Midbrain (tissue), 1 donor: Measurements from ENCODE around the gene MAST4.
"Not testable (repeated sequence)": the region's sequence is repeated elsewhere in the genome, so short reads cannot be mapped to it uniquely, and the experiment has no call there.

Source experiments
- DNase-seq: peaks from one replicate; lab custom pipeline; 2025; lab: John Stamatoyannopoulos, UW

The MAST4 gene

DNA sequence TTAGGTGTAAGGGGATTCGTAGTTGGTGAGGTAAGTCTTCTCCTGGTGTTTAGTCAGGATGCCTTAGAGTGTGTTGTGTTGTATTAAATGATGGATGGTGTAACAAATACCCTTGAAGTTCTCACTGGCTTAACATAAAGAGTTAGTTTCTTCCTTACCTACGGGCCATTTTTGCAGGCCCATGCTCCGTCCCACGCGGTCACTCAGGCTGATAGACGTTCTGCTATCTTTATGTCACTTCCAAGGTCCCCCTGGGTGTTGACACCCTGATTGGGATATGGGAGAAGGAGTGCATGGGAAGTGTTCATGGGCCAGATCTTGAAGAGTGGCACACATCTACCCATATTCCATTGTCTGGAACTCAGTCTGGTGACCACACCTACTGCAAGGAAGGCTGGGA lies 214.0 kb downstream of the MAST4 start:
- no peak for DNase-seq

DNA sequence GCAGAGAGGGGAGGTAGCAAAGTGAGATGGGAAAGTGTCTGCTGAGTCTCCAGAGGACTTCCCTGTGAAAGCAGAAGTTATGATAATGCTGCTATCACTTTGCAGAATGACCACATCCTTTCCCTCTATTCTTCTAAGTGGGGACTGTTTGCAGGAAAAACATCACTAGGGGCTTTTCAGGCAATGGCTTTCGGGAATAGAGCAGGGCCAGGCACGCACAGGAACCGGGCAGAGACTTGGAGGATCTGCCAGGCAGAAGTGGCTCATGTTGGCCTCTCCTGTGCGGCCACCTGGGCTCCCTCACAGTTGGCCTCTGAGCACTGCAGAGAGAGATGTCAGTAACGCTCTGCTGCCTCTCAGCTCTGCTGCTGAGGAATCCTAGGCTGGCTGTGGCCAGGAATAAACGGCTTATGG lies 214.7 kb downstream of the MAST4 start:
- DNase-seq = no peak

DNA sequence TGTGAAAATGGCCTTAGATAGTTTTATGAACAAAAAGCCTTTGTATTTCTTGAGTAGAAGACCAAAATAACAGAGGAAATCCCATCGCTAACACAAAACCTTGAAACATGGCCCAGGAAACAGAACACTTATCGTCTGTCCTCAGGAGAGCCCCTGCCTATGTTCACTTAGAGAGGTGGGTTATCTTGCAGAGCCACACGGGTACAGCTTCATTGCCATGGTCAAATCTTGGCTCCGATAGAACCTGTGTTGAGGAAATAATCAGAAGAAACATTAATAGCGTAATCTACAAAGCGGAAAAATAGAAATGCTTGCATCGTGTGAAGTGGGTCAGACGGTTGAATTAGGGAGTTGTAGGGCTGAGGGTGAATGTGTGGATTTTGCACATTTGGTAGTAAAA lies 216.1 kb downstream of the MAST4 start:
- DNase-seq = no peak

DNA sequence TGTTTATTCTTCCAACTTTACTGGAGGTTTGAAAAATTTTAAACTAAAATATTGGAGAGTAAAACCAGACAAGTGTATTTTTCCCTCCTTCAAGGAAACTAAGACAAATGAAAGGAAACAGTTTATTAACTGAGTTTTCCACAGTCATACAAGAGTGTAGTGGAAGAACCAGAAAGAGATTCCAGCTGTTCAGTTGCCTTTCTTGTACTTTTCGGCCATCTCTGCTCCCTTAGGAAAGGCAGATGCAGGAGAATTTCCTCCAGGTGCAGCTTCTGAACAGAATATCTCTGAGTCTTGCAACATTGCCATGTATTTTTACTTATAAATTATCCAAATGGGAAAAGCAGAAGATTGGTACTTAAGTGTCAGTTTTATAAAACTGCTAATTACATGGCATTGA lies 217.1 kb downstream of the MAST4 start:
- no peak for DNase-seq

DNA sequence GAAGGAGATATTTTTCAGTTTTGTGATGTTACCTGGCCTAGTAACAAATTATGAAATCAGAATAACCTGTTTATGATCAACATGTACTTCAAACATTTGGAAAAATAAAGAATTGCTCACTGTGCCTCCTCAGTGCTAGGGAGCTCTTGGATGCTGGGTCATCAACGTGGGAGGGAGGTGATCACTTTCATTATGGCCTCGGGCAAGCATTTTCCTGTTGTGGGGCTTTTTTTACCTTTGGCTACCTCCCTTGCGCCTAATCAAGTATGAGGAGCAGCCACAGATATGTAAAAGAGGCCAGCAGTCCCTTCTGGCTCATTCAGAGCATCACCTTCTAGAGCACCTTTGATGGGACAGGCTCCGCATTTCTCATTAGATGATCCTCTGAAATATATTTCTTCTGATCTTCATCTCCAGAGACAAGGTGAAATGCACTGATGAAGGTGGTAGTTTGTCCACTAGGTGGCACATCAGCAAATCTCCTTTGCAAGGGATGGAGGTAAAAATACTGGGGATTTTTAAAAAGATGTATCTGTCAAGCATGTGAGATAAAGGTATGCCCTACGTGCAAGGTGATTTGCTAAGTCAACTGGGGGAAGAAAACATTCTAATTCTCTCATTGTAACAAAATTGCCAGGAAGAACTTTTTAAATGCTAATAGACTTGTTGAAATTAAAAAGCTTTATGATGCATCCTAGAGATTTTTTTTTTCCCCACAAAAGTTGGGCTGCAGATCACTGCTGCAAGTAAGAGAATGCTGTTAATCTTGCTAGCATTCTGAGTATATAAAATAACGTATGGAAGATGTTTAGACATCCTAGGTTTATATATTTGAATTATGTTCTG lies 218.2 kb downstream of the MAST4 start:
- DNase-seq = peak; percentile 23

DNA sequence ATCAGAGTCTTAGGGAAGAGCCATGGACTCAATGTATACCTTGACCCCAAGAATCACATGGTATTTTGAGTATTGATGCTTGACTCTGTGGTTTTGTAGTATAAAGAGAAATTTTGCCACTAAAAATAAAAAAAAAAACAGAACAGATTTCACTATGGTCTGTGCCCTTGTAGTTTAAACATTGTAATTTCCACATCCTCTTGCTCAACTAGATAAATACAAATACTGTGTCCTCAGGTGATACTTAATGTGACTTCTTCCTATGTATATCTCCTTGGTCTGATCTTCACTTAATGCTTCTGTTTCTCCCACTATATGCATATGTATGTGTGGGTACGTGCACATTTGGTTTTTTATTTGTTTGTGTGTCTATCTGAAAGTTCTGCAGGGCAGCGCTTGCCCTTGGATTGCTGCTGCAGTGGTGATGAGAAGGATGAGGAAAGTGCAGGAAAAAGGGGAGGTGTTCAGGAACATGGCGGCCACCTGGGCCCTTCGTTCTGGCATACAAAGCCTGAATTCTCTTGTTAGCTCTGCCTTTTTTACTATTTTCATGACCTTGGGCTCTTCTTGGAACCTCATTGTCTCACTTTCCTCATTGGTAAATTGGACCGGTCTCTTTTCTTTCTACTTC lies 222.2 kb downstream of the MAST4 start:
- DNase-seq = no peak

DNA sequence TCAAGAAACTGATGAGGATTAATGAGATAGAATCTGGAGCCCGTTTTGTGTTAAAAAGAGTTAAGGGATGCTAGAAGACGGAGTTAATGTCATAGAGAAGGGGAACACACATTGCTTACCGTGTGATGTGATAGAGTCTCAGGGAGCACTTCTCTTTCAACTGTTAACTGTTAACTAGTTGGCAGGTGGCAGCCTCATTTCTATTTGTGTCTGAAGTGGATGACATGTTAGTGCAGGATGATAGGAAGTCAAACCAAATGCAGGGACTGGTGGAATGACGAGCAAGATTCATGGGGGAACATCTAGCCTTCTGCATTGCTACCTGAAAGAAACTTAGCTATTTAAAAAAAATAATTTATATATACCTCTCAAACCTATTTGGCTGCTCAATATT lies 222.7 kb downstream of the MAST4 start:
- no peak for DNase-seq

DNA sequence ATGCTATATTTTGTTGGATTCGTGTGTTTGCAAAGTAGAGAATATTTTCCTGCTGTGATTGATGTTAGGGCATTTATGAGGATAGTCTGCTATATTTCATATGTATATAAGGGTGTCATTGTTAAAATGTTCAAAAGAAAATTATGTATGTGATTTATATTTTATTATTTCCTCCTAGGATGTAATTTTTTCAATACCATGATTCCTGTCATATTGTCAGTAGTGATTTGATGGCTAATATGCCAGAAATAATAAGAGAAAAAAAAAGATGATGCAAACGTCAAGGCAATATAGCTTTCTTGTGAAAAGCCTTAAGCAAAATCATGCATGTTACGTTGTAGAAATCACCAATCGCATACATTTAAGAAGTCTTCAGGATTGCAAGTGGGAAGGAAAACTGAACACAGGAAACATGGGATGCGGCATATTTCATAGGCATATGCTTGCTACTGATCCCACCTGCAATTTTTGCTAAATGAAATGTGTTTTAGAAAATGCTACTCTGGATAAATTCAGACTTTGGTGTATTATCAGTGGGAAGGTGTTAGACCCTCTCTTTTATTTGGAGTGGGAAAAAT lies 224.5 kb downstream of the MAST4 start:
- DNase-seq = no peak

DNA sequence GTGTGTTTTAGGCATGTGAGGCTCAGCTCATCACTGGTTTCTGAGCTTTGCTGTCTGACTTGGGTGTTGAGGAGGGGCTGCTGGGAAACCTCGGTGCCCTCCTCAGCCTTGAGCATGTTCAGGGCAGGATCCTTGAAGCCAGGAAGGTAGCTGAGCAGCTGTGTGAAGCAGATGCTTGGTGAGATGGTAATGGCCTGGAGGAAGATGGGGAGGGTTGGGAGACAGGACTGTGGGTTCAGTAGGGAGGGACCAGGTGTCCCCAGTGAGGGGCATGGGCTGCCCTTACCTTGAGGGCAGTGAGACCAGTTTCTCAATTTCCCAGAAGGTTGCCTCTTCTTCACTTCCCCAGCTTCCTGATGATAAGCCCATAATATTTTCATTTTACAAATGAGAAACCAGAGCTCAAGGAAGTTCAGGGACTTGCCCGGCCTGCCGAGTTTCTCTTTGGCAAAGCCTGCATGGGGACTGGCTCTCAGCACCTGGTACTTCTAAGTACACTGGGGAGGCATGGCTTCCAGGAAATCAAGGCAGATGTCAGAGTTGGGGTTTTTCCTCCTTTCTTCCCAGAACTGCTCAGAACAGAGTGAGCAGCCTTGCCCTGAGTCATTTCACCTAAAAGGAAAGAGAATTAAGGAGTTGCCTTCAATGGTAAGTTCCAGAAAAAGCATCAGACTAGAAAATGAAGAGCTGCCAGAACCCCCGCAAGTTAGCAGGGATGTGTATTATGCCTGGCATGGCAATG lies 225.7 kb downstream of the MAST4 start:
- DNase-seq = no peak

DNA sequence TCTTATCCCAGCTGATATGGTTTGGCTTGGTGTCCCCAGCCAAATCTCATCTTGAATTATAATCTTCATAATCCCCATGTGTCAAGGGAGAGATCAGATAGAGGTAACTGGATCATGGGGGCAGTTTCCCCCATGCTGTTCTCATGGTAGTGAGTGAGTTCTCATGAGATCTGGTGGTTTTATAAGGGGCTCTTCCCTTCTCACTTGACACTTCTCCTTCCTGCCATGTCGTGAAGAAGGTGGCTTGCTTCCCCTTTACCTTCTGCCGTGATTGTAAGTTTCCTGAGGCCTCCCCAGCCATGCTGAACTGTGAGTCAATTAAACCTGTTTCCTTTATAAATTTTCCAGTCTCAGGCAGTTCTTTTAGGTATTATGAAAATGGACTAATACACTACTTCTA lies 226.7 kb downstream of the MAST4 start:
- DNase-seq = not testable (repeated sequence)

DNA sequence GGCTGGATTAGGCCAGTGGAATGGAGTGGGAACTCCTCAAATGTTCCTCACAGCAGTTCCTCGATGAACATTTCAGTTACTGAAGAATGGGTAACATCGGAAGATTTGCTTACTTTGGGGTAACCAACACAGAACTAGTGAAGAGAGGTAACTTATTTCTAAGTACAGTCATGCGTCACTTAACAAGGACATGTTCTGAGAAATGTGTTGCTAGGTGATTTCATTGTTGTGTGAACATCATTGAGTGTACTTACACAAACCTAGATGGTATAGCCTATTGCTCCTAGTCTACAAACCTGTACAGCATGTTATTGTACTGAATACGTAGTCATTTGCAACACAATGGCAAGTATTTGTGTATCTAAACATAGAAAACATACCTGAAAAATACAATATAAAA lies 228.3 kb downstream of the MAST4 start:
- DNase-seq = no peak

DNA sequence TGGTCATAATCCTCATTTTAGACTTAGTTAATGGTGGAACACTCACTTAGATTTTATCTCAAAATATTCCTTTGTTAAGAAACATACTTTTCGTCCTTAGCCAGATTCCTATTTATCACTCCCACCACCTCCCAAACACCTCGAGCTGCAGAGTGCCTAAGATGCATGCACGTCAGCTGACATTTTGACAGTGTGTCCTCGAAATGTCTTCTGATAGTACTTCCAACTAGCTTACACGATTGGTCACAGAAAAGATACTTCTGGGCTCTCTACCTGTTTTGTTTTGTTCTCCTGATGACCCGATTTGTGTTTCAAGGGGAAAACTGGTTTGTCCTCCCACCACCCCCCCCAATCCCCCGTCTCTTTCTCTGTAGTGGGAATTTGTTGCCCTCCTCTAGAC lies 230.1 kb downstream of the MAST4 start:
- no peak for DNase-seq

DNA sequence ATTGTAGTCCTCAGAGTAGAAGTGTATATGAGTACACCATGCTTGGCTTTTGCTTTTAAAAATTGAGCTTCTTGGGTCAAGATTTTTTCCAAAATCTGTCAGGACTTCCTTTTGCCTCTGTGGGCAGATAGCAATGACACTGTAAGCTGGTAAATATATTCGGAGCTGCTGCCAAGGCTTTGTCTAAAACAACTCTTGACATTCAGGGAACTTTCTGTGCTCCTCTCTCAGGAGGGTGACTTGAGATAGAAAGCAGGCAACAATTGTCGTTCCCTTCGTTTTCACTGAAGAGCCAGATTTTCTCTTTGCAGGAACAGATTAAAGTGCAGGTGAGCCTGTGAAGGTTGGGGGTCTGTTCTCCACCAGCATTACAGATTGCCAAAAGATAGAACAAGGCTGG lies 230.5 kb downstream of the MAST4 start:
- no peak for DNase-seq

DNA sequence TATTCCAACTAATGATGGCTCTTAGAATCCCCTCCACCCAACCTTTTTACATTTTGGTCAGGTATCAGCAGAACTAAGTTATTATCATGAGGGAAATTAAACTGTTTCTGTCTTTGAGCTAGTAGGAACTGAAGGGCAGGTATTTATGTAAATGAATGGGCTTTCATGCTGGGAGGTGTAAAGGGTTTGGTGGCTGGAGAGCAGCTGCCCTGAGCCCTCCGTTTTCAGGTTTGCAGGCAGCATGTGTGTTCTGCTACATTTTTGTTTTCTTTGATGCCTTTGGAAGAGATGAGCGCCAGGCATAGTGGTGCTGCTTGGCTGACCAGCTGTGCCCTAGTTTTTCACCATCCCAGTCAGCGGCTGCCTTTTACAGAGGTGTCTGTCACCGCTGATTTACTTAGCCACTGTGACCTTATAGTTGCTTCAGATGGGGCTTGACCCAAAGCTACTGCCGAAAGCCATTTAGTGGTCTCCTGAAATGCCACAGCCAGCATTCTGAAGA lies 231.9 kb downstream of the MAST4 start:
- no peak for DNase-seq

DNA sequence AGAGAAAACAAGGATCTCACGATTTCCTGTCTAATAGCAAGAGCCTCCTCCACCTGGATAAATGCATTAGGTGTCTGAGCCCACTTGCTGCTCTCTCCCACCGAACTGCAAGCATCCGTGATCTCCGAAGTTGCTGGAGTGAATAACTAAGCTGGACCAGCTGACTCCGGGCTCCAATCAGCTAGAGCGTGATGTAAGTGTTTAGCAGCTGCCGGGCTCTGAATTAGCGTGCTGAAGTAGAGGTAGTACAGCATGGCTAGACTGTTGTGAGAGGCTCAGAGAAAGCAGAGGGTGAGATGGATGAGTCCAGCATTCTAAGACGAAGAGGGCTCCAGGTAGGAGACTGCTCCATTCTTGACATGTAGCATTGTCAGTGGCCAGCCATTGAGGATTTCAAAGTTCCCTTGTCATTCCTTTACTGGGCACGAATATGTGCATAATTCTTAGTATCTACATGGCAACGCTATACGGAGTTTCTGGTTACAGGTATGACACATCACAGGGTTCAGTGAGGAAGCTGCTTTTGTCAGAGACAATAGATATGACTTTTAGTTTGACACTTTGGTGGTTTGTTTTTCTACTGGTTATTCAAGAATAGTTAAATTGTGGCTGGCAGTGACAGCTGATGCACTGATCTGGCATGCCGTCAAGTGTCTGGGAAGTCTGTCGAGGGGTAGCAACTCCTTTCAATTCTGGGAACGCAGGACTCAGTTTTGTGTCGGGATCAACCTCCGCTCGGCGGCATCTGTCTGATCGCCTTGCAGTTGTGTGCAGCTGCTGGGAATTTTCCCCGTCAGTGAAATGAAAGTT lies 232.6 kb downstream of the MAST4 start:
- DNase-seq = peak; percentile 77

DNA sequence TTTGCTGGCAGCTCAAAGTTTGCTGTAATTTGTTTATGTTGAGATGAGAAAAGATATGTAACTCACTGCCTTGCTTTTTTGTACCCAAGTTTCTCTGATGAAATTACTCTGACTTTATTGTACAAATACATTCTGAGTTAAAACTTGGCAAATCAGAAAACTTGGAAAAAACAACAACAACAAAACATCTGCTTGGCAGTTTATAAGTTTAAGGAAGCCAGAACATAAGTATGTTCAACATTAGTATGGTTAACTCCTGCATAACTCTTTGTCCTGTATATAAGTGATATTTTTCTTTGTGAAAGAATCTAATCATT lies 233.1 kb downstream of the MAST4 start:
- no peak for DNase-seq

DNA sequence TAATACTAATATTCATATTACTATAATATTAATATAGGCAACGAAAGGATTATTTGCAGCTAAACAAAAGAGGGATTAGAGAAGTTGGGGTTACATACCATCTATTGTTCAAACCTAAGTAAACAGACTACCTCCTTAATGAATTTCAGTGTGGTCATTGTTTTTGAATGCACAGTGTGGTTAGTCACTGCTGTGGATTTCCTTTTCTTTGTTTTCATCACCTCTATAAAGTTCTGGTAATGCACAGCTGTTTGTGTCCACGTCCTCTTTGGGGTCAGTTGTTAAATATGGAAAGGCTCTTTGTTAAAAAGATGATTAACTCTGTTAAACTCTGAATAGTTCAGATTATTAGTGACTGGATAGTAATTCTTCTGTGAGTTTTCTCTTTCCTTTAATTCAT lies 233.6 kb downstream of the MAST4 start:
- DNase-seq = no peak

DNA sequence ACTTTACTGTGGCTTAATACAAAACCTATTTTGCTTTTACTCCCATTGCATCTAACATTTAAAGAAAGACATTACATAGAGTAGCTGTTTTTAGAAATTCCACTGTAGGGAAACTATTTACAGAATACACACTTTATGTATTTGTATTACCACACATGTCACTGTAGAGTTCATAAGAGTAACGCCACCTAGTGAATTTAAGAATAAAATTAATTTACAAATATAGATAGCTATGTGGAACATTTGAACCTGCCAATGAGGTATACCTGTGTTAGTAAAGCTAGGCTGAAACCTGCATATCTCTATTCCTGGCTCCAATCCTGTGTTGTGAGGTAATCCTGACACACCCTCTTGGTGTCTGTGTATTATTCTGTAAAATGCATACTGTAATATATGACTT lies 234.4 kb downstream of the MAST4 start:
- peak; percentile 11 for DNase-seq

DNA sequence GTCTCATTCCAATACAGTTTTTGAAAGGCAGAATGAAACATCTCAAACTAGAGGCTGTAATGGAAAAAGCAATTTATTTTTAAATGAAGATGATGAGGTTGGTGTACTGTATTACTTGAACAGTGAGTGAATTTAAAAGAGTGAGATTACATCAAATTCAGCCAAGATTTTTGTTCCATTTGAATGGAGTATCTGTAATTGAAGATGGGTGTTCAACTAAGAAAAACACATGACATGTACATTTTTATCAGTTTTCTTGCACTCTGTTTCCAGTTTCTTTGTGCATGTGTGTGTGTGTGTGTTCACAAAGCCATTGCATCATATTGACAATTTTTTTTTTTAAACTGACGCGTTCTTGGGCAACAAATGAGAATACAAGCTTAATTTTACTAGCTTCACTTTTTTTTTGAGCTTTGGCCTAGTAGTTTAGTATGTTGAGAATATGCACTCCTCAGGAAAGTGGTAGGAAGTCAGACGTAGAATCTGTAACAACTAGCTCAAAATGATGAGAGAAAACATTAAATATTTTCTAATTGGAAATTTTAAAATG lies 243.5 kb downstream of the MAST4 start:
- no peak for DNase-seq

DNA sequence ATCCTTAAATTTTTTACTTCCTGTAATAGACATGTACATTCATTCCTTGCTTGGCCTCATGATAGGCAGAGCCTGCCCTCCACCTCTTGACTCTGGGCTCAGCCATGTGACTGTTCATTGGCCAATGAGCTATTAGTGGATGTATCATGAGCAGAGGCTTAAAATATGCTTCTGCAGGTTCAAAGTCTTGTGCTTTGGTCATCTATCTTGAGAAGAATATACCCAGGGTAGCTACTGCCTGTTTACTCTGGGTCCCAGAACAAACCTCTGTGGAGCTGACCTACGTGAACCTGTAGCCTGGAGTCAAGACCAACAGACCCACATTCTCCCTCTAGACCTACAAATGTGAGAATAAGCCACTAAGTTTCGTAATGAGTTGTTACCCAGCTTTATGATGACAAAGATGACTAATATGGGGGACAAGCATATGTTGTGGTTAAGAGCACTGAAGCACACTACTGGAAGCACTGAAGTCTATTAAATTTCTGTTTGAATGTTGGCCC lies 244.4 kb downstream of the MAST4 start:
- no peak for DNase-seq

DNA sequence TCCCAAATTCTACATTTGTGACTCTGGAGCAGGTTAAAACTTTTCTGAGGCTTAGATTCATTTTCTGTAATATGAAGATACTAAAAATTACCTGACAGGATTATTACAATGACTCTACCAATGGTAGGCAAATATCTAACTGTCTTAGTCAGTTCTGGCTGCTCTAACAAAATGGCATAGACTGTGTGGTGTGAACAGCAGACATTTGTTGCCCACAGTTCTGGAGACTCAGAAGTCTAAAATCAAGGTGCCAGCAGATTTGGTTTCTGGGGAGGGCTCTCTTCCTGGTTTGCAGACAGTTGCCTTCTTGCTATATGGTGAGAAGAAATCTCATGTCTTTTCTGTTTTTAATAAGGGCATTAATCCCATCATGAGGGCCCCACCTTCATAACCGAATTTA lies 245.1 kb downstream of the MAST4 start:
- DNase-seq = no peak
